NCI-H345 (cell line): Measurements from ENCODE around the gene SARS1.

ENCODE experiments used
- DNase-seq: peaks from one replicate; lab custom pipeline; 2025; lab: John Stamatoyannopoulos, UW

Gene SARS1

DNA sequence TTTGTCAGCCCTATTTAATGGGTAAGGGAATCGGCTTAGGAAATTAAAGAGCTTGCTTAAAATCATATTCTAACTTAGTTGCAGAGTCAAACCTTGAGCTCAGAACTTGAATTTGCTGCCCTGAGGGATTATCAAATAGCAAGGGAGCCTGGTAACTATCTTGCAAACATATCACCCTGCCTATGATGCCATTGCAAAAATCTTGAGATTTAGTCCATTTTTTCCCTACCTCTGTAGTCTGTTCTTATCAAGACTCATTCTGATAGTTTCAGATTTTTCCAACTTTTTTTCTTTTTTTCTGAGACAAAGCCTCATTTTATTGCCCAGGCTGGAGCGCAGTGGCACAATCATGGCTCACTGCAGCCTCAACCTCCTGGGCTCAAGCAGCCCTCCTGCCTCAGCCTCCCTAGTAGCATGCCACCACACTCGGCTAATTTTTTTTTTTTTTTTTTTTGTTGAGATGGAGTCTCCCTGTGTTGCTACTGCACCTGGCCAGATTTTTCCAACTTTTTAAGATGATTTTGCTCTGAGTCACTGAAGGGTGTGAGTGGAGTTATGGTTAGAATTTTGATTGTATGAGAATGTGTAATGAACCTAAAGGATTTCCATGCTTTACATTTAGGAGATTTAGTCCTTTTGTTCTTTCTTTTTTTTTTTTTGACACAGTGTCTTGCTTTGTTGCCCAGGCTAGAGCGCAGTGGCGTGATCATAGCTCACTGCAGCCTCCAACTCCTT, 12.2 kb downstream of the SARS1 start:
- DNase-seq: no peak

DNA sequence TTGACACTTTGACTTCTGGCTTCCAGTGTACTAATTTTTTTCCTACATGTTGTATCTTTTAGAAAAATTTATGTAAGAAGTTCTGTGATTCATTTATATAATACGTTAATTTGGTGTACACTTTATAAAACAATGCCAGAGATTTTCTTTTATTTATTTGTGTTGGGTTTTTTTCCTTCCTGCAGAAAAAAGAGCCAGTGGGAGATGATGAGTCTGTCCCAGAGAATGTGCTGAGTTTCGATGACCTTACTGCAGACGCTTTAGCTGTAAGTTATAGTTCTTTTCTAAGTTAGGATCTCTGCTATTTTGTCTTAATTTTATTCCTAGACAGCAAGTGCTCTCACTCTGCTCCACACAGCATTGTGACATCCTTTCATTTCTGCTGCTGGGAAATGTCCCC, 14.4 kb downstream of the SARS1 start:
- DNase-seq: no peak

DNA sequence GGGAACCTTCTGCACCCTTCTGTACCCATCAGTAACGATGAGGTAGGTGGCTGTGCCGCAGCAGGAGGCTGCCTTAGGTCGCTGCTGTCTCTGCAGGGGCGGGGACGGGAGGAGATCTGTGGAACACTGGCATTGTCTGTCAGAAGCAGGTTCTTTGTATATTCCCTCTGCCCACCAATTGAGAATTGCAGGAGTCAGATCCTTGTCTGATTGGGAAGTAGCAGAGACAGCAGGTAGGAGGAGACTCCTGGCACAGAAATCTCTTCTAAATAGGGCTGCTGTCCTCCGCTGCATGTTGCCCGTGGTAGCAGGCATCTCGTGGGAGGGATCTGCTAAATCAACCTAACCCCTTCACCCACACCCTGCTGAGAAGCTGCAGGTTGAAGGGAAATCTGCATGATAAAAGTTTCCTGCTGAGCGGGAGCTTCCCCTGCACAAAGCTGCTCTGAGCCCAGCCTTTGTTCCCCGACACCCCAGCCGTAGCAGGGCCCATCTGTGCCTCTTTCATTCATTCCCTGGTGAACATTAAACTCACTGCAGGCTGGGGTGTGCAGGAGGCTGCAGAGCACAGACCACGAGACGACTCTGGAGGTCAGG, 15.9 kb downstream of the SARS1 start:
- DNase-seq: peak; percentile 97

DNA sequence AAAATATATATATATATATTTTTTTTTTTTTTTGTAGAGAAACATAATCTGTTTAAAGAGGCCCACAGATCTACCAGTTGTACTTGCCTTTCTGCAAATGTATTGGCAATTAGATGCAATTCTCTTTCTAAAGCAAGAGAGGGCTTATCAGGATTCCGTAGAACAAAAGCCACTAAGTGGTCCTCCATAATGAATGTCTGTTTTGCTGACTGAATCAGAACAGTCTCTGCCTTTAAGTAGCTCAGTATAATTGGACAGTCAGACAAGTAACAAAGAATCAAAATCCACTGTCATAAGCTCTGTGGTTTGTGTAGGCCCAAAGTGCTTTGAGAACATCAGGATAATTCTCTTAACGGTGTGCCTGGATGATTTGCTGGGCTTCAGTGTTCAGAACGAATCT, 17.3 kb downstream of the SARS1 start:
- DNase-seq: no peak

DNA sequence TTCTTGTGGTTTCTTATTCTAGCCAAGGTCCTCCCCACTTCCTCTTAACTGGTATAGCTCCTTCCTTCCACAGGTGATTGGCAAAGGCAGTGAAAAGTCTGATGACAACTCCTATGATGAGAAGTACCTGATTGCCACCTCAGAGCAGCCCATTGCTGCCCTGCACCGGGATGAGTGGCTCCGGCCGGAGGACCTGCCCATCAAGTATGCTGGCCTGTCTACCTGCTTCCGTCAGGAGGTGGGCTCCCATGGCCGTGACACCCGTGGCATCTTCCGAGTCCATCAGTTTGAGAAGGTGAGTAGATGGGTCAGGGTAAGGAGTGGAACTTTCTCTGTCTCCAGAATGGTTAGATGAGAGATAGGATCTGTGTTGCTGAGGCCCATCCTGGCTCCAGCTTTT, 21.4 kb downstream of the SARS1 start:
- no peak for DNase-seq

DNA sequence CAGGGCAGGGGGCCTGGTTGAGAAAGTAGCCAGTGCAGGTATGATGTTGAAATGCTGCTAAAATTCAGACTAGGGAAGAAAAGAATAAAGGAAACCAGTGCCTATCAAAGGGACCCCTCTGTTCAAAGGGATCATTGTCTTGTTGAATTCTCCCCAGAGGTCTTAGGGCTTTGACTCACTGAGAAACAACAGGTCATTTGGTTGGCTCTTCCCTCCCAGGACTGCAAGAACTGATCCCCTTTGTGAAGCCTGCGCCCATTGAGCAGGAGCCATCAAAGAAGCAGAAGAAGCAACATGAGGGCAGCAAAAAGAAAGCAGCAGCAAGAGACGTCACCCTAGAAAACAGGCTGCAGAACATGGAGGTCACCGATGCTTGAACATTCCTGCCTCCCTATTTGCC, 23.8 kb downstream of the SARS1 start:
- DNase-seq: no peak

DNA sequence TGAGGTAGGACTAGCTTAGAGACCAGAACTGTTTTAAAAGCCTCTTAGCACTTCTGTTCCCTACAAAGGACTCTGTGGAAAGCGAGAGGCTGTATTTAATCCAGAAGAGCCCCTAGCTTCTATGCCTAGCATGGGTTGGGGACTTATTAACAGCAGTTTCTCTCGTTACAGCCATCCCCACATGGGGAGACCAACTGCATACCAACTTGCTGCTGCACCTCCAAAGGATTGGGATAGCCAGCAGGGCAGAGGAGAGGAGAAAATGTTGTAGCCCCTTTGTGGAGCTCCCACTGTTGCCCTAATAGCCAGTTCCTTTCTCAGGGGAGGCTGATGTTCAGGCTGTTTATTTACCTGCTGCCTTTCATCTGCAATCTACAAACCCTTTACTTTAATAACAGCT, 24.7 kb downstream of the SARS1 start:
- DNase-seq: no peak

DNA sequence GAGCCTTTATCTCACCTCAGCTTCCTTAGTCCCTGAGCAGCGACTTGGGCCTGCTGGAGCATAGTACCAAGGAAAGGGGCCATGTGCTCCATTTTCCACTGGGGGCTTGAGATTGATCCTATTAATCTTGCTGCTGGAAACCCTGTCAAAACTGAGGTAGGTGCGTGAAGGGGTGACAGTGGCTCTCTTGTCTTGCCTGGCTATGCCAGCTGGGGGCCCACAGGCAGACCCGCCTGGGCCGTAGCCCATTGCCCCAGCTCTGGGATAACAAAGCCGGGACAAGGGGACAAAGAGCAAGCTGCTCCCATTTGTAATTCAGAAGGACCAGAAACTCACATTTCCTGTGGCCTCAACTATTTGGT, 25.3 kb downstream of the SARS1 start:
- DNase-seq: no peak

DNA sequence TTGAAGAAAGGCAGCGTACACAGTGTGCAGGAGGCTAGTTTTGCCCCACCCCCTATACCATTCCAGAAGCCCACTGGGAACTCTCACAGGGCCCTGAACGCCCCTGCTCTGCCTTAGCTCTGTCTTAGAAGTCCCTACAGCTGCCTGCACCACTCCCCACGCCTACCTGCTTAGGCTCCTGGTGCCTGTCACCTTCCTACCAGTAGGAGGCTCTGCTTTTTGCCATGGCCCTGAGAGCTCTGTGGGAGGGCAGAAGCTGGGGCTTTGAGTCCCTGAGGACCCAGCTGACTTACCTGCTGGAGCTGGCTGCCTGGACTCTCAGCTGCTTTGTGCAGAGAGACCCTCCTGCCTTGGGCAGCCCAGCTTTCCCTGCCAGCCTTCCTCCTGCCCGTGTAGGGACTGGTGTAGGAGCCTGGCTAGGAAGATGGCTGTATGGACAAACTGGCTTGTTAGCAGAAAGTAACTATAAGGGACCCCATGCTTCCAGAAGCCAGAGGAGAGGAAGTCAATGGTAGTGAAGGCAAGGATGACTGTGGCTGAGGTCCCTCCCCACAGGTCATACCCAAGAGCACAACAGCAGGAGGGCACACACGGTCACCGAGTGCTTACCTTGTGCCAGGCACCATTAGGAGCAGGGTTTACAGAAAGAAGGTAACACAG, 25.8 kb downstream of the SARS1 start:
- peak; percentile 66 for DNase-seq

DNA sequence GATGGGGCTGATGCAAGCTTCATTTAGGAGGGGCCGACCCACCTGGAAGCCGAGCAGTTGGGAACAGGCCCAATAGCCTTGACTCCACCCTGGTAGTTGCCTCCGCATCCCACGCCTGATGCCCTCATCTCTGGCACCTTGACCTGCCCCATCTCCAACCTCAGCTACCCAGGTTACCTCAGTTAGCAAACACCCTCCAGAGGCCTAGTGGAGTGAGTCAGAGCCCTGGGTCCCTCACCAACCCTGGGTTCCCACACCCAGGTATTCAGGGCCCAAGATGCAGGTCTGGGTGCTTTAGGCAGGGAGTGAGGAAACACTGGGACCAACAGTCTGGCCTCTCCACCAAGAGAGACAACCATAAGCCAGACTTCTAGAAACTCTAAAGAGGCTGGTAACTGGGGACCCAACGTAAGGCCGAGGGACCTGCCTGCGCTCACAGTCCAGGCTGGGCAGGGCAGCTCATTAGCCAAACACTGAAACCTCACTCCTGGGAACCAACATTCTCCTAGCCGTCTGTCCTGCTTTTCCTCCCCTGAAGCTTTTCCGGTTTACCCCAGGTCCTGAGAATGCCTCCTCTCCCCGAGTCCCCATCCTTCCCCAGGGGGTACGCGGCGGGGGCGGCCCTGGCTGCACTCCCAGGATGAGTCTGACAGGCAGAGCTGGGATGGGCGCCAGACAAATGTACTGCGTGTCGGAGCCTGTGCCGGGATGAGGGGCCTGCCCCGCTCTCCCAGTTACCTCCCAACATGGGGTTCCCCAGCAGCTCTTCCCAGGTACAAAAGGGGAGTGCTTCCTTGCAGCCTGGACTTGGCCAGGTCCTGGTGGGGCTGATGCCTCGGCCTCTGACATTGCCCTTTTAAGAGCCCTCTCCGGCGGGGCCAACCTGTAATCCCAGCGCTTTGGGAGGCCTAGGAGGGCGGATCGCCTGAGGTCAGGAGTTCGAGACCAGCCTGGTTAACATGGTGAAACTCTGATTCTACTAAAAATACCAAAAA, 26.7 kb downstream of the SARS1 start:
- DNase-seq: peak; percentile 72

DNA sequence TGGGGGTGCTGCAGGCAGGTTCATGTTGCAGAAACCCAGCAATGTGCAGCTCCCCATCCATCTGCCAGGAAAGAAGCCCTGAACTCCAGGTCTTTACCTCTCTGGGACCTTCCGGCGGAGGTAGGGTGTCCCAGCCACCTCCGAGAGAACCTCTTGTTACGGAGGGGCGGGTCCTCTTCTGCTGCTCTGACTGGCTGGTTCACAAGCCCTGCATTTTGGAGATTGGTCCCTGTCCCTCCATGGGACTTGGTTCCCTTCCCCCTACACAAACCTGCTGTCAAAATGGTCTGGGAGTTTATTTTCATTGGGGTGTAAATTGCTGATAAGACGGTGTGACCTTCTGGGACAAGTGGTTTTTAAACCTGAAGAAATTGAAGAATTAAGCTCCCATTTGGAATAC, 27.6 kb downstream of the SARS1 start:
- no peak for DNase-seq

DNA sequence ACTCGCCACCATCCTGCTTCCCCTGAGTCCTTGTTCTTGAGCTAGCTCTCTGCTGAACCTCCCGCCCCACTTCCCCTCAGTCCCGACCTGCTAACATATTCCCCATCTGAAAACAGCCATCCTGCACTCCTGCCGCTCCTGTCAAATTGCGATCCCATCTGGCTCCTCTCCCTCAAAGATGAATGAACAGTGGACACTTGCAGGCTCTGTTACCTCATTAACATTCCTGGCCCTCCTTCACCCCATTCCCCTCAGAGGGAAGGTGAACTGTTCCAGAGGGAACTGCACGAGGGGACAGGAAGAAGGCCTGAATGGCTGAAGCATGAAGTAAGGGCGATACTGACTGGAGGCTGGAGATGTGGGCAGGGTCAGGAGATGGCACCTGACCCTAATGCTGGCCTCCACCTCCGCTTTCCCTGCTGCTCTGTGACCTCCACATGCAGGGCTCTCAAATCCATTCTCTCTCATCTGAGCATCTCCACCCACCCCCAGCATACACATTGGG, 28.2 kb downstream of the SARS1 start:
- DNase-seq: no peak

DNA sequence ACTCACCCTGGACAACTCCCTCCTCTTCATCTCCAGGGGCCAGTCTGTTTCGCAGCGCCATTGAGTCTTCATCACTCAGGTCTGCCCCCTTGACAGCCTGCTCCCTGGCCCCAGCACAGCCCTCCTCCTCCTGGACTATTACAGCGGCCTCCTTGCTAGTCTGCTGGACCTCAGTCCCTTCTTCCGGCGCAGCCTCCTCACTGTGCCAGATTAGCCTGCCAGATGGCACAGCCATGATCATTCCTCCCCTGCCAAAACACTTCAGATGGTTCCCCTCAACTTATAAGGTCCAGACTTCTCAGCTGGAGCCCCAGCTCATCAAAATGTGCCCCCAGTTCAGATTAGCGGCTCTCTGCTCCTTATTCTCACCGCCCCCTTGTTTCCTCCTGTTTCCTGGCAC, 28.7 kb downstream of the SARS1 start:
- no peak for DNase-seq

DNA sequence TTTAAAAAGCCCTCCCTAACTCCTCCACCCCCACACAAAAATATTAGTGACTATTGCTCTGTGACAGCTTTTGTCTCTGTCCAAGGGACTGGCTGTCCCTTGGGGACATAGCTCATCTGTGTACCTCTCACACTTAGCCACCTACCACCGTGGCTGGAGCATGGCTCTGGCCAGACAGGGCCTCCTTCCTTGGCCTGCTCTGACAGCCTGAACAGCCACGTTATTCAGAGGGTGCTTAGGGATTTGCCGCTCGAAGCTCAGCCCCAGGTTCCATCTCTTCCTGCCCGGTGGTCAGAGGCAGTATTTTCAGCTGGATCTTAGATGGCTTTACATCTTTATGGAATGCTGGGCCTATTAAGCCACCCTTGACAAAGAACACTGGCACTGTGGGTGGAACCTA, 29.5 kb downstream of the SARS1 start:
- DNase-seq: no peak

DNA sequence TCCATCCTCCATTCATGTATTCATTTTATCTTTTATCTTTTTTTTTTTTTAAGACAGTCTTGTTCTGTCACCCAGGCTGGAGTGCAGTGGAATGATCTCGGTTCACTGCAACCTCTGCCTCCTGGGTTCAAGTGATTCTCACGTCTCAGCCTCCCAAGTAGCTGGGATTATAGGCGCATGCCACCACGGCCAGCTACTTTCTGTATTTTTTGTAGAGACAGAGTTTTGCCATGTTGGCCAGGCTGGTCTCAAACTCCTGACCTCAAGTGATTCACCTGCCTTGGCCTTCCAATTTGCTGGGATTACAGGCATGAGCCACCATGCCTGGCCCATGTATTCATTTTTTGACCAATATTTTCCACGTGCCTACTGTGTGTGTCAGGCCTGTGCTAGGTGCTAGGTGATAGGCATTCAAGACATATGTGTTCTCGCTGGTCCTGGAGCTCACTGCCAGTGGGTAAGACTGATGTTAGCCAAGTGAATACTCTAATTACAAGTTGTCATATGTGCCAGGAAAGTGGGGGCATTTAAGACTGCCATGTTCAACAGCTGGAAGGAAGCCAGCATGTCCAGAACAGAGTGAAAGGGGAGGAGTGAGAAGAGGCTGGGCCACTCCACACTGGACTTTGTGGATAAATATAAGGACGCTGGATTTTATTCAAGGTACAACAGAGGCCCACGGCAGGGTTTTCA, 30.3 kb downstream of the SARS1 start:
- no peak for DNase-seq

DNA sequence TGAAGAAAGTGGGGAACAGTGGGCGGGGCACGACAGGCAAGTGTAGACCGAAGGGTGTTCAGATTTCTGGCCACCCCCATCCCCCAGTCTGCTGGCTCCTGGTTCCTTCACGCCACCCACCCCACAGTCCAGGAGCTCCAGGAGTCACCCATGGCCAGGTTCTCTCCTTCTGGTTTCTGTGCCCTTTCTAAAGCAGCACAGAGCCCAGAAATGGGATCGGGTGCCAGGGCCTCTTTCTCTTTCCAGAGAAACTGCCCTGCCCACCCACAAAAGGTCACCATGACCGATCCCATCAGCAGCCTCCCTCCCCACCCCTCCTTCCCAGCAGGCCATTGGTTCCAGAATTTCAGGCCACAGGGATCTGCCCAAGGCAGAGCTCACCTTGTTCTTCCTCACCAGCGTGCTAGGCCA, 32.4 kb downstream of the SARS1 start:
- no peak for DNase-seq

DNA sequence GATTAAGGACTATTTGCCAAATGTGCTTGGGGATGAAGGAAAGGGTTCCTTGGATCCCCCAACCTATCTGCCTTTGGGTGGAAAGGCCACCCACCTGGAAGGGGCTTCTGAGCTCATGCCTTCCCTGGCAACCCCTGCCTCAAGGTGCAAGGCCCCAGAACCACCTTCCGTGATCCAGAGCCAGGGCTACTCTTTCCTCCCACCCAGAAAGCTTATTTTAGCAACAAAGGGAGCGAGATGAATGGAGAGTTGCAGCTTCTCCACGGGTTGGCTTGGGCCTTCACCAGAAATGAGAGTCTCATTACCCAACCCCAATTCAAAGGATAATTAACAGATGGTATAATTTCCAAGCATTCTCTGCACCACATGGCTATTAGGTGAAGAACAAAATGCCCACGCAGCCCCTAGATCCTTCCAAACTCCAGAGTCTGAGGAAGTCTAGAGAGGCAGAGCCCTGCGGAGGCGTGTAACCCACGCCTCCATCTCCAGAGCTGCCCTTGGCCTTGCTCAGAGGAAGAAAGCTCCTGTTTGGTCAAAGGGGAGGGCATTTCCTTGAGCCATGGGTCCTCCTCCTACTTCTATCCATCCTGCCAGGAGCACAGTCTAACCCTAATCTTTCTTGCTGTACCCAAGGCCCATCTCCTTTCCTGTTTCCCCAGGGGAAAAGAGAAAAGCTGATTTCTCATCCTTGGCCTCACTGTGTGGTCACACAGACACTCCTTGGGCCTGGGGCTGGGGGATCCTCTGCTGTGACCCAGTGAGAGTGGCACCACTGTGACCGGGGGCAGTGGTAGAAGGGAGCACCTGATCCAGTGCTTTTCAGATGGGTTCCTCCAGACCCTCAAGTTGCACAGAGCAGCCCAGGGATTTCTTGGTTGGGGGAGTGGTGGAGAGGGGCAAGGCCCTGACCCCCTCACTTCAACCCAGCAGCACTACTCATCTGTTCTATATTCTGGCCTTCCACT, 34.0 kb downstream of the SARS1 start:
- no peak for DNase-seq

DNA sequence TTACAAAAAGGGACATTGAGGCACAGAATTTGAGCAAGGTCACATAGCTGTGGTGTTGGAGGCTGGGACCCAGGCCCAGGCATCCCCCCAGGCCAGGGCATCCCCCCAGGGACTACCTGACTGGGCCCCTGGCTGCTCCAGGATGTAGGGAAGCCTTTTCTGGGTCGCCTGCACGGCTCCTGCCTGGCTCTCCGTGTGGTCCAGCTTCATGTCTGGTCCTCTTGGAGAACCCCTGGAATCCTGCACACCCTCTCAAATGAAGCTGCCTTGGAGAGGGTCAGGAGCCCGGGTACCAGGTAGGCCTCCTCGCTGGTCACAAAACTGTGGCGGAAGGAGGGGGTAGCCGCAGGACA, 34.7 kb downstream of the SARS1 start:
- DNase-seq: no peak

DNA sequence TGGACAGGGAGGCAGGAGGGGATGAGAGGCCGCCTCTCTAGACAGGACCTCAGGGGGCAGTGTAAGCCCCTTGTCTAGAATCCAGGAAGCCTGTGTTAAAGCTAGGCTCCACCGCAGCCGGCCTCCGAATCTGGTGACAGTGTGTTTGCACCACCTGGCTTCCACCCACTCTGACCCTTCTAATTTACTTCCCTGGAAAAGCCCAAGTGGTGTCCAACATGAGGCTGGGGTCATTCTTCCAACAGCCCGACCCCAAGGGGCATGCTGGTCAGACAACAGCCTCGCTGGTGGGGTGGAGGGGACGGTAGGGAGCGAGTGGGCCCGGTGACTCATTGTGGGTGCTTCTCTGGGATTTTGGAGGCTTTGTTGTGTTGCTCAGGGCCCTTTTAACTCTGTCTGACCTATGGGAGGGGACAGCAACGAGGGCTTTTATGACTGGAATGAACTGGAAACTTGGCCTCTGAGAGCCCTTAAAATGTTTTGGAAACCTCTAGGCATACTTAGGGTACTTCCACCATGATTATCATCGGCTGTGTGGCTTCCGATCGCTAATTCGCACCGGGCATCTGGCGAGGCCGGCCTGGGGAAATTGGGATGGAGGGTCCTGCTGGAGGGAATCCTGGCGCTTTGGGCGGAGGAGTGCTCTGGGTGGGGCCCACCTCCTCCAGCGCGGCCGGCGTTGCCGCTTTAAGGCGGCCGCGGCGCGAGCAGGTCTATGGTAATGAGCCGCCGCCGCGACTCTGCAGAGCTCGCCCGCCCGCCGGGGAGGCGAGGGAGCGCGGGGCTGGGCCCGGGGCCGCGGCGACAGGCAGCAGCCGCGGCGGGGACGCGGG, 35.3 kb downstream of the SARS1 start, which contains the start of gene CELSR2:
CELSR2 (plus strand) TSS at position 743 of the 833 bp plus-strand sequence. CDS start 541 bp downstream, outside the sequence.
- DNase-seq: peak; percentile 79
